ENCODE measurements around the gene EDEM3. TPM values are rescaled to one million over a fixed set of nuclear protein-coding genes. Genes with fewer than 3 reads are reported as not detected.

The EDEM3 gene
- total and polyA plus RNA-seq, 2 of the 8 experiments (the other 6 are each of a cell fraction or from before 2014, with no cell fraction given) = 1.6 to 14.0 TPM

DNA sequence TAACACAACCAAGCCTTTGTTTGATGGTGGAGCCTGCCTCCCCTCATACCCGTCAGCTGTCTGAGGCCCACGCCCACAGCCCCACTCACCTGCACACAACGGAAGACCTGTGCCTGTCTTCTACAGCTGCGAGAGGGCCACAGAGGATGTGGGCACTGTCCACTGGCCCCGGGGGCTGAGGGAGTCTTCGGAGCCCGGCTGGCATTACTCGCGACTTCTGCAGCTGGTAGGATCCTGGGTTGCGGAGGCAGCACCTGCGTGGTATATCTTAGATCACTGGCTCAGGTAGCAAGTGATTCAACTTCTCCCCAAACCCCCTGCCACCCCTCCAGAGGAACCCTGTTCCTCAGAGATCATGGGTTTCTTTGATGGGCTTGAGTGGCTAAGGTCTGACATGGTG is 109.9 kb downstream of the EDEM3 start (continued):
- TF ChIP-seq, protein P1, sequence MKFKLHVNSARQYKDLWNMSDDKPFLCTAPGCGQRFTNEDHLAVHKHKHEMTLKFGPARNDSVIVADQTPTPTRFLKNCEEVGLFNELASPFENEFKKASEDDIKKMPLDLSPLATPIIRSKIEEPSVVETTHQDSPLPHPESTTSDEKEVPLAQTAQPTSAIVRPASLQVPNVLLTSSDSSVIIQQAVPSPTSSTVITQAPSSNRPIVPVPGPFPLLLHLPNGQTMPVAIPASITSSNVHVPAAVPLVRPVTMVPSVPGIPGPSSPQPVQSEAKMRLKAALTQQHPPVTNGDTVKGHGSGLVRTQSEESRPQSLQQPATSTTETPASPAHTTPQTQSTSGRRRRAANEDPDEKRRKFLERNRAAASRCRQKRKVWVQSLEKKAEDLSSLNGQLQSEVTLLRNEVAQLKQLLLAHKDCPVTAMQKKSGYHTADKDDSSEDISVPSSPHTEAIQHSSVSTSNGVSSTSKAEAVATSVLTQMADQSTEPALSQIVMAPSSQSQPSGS (IDR thresholded peaks at IDR 0.05; ENCODE audit: low read length) = no peak
- TF ChIP-seq BCL11A (IDR thresholded peaks at IDR 0.05; ENCODE audit: low read depth in 2 of 2, low read length in 2 of 2) = no peak
- no peak for TF ChIP-seq RAD21 (IDR thresholded peaks at IDR 0.05 in 1 of 2, conservative IDR thresholded peaks at IDR 0.05 in 1 of 2; ENCODE audit: low read depth in 2 of 2, low read length in 2 of 2)
- TF ChIP-seq RBBP5 (IDR thresholded peaks at IDR 0.05; ENCODE audit: borderline replicate concordance, low read depth, low read length) = no peak
- TF ChIP-seq GABPA (IDR thresholded peaks at IDR 0.05; ENCODE audit: borderline replicate concordance, insufficient read depth, low read length) = no peak

Measured in H1 (cell line).